Activated CD4-positive, alpha-beta T cell treated with anti-CD3 and anti-CD28 coated beads, Interleukin-2, amount 50 U/mL, for 16 hours (primary cell): Measurements from ENCODE around the gene SNRNP48.

ENCODE experiments used
- DNase-seq: peaks from one replicate; pipeline ENCODE4 v3.0.0-alpha.2; 2020

SNRNP48 gene

DNA sequence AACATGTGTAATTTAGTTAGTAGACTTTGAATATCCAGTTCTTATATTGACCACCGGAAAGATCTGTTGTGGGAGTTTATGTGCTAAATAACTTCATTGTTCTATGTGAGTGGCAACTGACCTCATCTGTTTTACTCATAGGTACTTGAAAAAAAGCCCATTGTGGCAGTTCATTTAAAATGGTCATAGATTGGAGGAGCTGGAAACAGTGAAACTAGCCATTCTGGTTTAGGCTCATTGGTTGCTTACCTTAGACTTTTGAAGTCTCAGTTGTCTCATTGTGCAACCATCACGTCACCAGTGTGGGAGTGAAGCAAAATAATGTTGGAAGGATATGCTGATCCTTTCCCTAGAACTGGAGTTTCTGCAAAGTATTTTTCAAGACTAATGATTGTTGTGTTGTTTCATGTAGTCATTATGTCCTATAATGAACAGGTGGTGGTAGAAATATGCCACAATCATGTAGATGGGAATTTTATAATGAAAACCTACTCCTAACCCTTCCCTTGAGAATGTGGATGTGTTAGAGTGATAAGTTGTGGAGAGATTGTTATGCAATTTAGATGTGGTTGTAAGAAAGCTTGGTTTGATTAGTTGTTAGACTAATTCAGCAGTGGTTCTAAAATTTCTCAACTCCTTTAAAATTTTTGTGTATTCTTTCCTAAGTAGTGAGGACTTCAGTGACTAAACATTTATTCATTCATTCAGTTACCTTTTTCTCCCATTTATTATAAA is 30.2 kb upstream of the SNRNP48 start:
- DNase-seq = no peak

DNA sequence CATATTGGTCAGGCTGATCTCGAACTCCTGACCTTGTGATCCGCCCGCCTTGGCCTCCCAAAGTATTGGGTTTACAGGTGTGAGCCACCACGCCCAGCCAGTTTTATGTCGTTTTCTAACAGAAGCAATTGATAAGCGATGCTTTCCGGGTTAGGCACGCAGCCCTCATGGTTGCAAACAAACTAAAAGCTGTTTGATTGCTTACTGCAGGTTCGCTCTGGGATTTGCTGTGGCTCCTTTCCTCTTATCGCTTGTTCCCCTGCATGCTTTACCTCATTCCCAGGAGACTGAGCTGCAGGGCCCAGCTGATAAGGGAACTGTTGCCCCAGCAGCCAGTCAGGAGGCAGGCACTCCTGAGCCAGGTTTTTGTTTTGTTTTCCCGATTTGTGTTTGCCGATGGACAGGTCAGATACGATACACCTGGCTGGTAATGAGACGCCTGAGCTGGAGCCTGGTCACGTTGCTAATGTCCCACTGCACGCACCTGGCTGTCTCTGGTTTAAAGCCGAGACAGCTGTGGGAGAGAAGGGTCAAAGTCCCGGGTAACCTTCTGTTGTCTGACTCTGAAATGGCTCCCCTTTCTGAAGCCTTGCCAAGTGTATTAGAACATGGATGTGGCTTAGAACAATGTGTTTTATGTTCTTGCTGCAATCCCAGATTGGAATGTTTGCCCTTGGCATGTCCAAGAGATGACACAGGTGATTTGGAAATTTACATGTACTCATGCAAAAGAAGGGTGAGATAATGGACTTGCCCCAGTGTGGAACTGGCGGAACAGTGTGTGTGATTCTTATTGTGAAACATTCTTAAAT is 28.6 kb upstream of the SNRNP48 start:
- DNase-seq = no peak

DNA sequence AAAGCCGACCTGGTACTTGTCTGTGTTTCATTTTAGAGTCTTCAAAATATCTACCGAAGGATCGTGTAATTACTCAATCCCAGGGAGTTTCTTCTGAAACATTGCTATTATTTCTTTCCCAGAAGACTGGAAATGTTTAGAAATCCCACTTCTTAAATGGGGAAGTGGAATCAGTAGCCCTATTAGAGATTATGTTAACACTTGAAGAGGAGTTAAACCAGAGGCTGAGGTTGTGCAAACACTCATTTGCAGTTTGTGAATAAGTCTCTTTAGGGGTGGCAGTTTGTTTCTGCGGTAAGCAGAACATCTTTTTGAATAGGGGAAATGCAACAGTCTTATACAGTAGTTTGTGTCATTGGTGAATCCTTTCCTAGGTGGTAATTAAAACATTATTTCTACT is 27.2 kb upstream of the SNRNP48 start:
- no peak for DNase-seq

DNA sequence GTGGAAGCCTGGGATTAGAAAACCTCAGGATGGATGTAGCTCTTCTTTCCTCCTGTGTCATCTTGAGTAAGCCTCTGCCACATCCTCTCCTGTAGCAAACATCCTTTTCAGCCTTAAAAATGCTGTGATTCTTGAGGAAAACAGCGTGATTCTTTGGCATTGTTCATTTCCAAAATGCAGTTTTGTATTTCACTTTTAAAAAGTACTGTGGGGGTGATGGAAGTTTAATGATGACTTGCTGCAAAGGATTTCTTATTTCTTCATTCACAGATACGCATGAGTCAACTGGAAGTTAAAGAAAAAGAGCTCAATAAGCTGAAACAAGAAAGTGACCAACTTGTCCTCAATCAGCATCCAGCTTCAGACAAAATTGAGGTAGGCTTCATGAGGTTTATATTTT is 23.9 kb upstream of the SNRNP48 start:
- DNase-seq = no peak

DNA sequence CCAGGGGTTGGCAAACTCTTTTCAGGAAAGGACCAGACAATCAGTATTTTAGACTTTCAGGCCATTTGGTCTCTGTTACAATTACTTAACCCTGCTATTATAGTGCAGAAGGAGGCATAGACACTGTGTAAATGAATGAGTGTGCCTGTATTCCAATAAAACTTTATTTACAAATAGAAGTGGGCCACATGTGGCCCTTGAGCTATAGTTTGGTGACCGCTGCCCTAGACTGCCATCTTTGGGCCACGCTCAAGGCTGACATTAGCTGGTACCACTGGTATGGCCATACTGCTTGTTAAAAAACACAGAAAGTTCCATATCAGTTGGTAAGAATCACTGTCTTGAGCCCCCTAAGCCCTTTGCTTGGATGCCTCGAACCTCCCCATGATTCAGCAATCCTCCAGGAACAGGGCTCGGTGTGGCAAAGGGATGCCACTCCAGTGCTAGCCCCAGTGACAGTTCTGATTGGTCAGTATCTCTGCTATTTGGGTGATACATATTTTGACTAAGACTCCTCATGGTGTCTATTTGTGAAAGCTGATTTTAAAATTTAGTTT is 23.3 kb upstream of the SNRNP48 start:
- DNase-seq = no peak

DNA sequence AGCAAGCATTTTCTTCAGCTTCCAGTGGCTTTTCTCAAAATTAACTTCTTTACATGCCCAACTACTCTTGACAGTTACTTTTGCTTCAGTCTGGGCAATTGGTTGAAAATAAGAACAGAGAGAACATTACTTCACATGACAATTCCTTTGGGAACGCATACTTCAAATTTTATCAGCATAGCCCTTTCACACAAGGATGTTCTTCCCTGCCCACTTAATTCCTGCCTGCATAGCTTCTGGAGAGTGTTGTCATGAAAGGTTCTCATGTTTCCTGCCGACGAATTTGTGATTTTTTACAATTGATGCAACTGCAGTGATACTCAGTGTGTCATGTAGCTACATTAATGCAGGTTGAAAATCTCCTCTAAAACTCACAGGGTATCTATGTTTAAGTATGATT is 22.0 kb upstream of the SNRNP48 start:
- DNase-seq = no peak

DNA sequence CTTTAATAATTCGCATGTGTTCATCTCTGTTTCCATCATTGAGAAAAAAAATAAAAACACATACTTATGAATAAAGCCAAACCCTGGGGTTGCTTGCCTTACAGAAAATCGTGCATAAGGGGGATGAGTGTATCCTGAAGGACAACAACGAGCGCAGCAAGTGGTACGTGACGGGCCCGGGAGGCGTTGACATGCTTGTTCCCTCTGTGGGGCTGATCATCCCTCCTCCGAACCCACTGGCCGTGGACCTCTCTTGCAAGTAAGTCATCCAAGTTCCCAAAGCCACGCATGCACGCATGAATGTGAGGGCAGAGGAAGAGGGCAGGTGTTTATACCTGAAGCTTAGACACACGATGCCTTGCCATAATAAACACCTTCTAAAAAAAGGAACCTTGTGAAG is 20.9 kb upstream of the SNRNP48 start:
- DNase-seq = no peak

DNA sequence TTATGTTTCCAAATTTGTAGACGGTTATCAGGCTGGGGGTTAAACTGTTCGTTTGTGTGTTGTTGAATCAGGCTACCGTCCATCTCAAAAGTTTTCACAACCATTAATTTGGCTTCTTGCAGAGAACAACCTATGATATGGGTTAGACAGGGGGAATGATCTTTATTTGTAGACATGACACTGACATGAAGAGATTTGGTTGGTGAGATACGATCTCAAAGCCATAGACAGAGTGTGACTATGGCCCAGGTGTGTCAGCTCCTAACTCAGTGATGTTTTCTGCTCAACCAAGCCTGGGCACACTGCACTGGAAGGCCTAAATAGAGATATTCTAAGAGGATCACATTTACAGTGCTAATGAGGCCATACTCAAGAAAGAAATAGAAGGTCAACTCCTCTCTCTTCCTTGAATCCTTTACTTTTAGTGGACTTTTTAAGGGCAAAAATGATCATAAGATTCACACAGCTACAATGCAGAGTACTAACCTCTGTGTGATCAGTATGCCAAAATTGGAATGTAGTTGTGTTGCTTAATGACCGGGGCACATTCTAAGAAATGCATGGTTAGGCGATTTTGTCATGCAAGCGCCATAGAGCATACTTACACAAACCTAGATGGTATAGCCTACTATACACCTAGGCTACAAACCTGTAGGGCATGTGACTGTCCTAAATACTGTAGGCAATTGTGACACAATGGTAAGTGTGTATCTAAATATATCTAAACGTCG is 17.6 kb upstream of the SNRNP48 start:
- no peak for DNase-seq

DNA sequence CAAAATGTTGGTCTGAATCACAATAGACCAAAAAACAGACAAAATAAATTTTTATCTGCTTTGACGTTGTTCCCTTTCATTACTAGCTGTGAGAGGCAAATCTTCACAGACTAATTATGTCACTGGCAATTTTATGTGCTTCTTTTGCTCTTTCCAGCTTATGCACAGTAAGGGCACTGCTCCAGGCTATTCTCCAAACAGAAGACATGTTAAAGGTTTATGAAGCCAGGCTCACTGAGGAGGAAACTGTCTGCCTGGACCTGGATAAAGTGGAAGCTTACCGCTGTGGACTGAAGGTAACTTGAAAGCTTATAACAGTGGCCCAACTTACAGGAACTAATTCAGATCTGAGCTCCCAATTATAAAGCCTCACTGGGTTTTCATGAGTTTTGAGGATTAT is 15.5 kb upstream of the SNRNP48 start:
- DNase-seq = no peak

DNA sequence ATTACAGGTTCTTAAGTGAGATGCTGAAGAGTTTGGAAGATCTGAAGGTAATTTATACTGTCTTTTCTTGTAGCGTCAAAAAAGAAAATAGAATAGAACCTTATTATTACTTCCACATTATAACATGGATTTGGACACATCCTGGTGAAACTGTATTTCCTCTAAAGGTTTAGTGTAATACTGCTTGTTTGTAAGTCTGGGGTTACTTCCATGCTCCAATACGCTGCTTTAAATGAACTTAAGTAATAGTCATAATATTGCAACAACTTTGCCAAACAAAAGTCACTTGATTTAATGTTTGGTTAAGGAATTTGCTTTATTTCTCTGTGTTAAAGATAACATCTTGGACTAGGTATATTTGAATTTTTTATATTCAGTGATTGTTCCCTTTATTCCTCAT is 11.5 kb upstream of the SNRNP48 start:
- DNase-seq = no peak

DNA sequence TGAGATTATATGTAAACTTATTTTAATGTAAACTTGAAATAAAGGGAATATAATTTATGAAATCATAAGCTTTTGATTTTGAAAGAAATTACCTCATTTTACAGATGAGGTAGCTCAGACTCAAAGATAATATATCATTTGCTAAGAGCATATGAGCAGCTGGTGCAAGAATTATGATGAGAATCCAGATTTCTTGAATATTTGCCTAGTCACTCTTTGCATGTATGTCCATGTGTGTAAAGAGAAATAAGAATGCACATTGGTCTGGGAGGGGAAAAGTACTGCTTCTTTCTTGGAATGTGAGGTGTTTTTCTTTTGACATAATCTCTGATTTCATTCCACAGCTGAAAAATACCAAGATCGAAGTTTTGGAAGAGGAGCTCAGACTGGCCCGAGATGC is 11.1 kb upstream of the SNRNP48 start:
- no peak for DNase-seq

DNA sequence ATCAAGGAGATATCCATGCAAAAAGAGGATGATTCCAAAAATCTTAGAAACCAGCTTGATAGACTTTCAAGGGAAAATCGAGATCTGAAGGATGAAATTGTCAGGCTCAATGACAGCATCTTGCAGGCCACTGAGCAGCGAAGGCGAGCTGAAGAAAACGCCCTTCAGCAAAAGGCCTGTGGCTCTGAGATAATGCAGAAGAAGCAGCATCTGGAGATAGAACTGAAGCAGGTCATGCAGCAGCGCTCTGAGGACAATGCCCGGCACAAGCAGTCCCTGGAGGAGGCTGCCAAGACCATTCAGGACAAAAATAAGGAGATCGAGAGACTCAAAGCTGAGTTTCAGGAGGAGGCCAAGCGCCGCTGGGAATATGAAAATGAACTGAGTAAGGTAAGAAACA is 10.1 kb upstream of the SNRNP48 start:
- DNase-seq = no peak

DNA sequence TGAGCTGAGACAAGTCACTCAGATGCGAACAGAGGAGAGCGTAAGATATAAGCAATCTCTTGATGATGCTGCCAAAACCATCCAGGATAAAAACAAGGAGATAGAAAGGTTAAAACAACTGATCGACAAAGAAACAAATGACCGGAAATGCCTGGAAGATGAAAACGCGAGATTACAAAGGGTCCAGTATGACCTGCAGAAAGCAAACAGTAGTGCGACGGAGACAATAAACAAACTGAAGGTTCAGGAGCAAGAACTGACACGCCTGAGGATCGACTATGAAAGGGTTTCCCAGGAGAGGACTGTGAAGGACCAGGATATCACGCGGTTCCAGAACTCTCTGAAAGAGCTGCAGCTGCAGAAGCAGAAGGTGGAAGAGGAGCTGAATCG is 9.5 kb upstream of the SNRNP48 start:
- no peak for DNase-seq

DNA sequence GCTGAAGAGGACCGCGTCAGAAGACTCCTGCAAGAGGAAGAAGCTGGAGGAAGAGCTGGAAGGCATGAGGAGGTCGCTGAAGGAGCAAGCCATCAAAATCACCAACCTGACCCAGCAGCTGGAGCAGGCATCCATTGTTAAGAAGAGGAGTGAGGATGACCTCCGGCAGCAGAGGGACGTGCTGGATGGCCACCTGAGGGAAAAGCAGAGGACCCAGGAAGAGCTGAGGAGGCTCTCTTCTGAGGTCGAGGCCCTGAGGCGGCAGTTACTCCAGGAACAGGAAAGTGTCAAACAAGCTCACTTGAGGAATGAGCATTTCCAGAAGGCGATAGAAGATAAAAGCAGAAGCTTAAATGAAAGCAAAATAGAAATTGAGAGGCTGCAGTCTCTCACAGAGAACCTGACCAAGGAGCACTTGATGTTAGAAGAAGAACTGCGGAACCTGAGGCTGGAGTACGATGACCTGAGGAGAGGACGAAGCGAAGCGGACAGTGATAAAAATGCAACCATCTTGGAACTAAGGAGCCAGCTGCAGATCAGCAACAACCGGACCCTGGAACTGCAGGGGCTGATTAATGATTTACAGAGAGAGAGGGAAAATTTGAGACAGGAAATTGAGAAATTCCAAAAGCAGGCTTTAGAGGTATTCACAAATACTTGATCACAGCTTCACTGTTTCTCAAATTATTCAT is 8.9 kb upstream of the SNRNP48 start:
- no peak for DNase-seq

DNA sequence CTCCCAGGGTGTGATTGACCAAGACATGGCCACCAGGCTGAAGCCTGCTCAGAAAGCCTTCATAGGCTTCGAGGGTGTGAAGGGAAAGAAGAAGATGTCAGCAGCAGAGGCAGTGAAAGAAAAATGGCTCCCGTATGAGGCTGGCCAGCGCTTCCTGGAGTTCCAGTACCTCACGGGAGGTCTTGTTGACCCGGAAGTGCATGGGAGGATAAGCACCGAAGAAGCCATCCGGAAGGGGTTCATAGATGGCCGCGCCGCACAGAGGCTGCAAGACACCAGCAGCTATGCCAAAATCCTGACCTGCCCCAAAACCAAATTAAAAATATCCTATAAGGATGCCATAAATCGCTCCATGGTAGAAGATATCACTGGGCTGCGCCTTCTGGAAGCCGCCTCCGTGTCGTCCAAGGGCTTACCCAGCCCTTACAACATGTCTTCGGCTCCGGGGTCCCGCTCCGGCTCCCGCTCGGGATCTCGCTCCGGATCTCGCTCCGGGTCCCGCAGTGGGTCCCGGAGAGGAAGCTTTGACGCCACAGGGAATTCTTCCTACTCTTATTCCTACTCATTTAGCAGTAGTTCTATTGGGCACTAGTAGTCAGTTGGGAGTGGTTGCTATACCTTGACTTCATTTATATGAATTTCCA is 4.6 kb upstream of the SNRNP48 start:
- DNase-seq = no peak

DNA sequence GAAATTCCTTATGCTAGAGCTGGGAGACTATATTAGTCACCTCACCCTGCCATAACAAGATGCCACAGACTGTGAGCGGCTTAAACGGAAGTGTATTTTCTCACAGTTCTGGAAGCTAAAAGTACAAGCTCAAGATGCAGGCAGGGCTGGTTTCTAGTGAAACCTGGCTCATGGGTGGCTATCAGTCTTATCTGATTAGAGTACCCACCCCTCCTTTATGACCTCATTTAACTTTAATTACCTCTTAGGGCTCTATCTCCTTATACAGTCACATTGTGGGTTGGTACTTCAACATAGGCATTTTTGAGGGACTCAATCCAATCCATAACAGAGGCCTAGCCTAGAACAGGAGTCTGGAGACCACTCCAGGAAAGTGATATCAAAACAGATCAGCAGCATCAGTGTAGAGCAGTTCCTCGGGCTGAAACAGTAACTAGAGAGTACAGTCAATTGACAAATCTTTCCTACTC is 2.3 kb upstream of the SNRNP48 start:
- no peak for DNase-seq

DNA sequence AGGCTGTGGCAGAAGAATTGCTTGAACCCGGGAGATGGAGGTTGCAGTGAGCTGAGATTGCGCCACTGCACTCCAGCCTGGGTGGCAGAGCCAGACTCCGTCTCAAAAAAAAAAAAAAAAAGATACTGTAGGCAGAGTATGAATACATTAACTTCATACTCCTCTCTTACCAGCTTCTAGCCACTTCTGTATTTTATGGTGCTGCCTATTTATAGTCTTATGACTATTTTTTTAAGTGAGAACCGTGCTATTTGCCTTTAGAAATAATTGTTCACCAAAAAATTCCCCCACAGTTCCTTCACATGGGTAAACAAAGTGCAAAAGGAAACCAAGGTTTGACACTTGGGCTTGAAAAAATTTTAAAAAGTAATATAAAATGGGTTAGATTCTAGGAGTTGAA is 1.5 kb upstream of the SNRNP48 start:
- DNase-seq = no peak

DNA sequence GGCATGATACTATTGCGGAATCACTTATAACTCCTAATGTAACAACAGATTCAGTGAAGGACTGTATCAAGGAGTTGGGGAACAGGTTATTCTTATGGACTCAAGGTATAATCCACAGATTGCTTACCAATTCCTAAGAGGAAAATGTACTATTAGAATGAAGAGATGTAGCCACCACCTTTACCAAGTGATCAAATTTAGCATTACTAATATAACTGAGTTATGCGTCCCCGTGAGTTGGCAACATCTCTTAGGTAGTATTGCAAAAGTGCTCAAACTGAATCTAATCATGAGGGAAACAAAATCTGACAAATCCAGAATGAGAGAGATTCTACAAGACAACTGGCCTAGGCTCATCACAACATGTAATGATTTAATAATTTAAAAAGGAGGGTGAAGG is 777 bp upstream of the SNRNP48 start:
- DNase-seq = no peak

DNA sequence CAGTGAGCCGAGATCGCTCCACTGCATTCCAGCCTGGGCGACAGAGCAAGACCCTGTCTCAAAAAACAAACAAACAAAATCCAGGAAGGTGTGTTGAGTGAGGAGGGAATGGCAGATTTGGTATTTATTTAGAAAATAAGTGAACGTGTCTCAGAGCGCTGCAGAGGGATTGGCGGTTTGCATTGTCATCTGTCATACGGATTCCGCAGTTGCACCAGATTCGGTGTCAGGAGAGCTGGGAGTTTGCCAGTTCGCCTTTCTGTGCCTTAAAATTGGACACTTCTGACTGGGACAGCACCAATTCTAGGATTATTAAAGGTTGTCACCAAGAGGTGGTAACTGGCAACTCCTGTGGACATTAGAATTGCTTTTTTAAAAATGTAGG is 912 bp downstream of the SNRNP48 start:
- DNase-seq = no peak

DNA sequence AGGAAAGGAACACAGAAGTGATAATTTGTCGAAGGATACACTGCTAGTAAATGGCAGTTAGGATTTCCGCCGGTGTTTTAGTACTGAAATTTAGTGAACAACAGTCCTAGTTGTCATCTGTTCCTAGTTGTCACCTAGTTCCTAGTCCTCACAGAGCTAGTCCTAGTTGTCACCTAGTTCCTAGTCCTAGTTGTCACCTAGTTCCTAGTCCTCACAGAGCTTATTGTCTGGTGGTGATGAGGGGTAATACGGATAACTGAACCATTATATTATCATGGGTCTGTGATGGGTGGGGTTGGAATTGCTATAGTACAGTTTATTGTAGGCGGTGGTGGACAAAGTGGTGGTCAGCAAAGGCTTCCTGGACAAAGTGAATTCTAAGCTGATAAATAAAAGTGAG is 1.8 kb downstream of the SNRNP48 start:
- DNase-seq = no peak

DNA sequence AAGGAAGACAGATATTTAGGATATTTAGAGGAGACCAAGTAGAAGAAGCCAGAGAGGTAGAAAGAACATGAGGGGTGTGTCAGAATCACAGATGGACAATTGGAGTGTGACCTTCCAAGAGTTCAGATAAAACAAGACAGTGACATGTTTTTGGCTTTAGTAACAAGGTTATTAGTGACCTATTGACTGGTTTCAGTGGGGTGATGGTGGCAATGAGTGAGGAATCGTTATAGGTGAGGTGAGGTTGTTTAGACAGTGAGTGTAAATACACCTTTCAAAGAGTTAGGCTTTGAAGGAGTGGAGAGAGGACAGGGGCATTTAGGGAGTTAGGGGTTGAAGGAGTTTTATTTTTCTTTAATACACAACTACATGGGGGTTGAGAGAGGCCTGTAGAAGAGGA is 3.2 kb downstream of the SNRNP48 start:
- DNase-seq = no peak

DNA sequence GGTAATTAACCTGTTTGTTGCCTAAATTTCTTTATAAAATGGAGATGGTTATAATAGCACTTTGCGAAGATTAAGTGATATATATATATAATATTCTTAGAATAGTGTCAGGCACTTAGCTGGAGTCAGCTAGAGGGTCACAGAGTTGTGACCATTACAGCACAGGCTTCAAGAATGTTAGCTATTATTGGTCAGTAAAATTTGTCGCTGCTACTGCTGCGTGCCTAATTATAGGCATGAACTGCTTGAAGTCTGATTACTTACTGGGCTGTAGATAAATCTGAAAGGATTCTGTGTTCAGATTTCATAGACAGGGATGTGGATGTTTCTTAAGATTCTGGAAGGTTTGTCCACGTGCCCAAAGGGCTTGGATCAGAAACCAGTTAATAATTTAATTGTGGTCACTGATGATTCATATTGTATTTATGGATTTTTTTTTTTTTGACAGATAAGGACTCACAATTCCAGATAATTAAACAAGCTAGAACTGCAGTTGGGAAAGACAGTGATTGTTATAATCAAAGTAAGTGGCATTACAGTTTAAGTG is 4.7 kb downstream of the SNRNP48 start:
- no peak for DNase-seq
